ENCODE measurements around the gene GNB5.
"Not testable (repeated sequence)": the region's sequence is repeated elsewhere in the genome, so short reads cannot be mapped to it uniquely, and the experiment has no call there.

Gene GNB5

GRCh38 chr15:52114261-52115055 lies 76.7 kb downstream of the GNB5 start:
- peak in 42 of 58 donors; percentile 8 to 76 (median 48) for DNase-seq

GRCh38 chr15:52113708-52114107 lies 77.5 kb downstream of the GNB5 start:
- no peak for DNase-seq

GRCh38 chr15:52113235-52113634 lies 78.0 kb downstream of the GNB5 start:
- no peak for DNase-seq

GRCh38 chr15:52112203-52112750 lies 78.9 kb downstream of the GNB5 start:
- DNase-seq, result peak in 3 of 58 donors; percentile 12 to 19 (median 13)

- no peak for DNase-seq
Measured at GRCh38 chr15:52111517-52112202, 79.5 kb downstream of the GNB5 start.

GRCh38 chr15:52109559-52110451 lies 81.4 kb downstream of the GNB5 start:
- DNase-seq, result no peak

GRCh38 chr15:52107238-52107637 lies 84.0 kb downstream of the GNB5 start:
- no peak for DNase-seq

- DNase-seq, result no peak
Measured at GRCh38 chr15:52106641-52107040, 84.6 kb downstream of the GNB5 start.

- peak in 1 of 58 donors; percentile 10 for DNase-seq
Measured at GRCh38 chr15:52105846-52106245, 85.3 kb downstream of the GNB5 start.

- DNase-seq, result no peak
Measured at GRCh38 chr15:52104532-52105004, 86.6 kb downstream of the GNB5 start.

- peak in 16 of 58 donors; percentile 4 to 71 (median 26) for DNase-seq
Measured at GRCh38 chr15:52103217-52104207, 87.7 kb downstream of the GNB5 start.

GRCh38 chr15:52102463-52102862 lies 88.7 kb downstream of the GNB5 start:
- DNase-seq, result no peak

- DNase-seq, result no peak
Measured at GRCh38 chr15:52101542-52102323, 89.5 kb downstream of the GNB5 start.

- peak in 8 of 58 donors; percentile 9 to 79 (median 22) for DNase-seq
Measured at GRCh38 chr15:52100807-52101442, 90.3 kb downstream of the GNB5 start.

- no peak for DNase-seq
Measured at GRCh38 chr15:52099651-52100272, 91.4 kb downstream of the GNB5 start.

- DNase-seq, result no peak
Measured at GRCh38 chr15:52098323-52098722, 92.9 kb downstream of the GNB5 start.

GRCh38 chr15:52097180-52097579 lies 94.0 kb downstream of the GNB5 start:
- DNase-seq, result no peak

GRCh38 chr15:52096536-52096935 lies 94.7 kb downstream of the GNB5 start:
- DNase-seq, result not testable (repeated sequence)

Measured in anterior cingulate cortex (tissue), 58 donors.